DMS114 treated with DMSO at 0.1 percent for 48 hours (cell line): ENCODE data around the gene OR8B3.

Source experiments
- DNase-seq: peaks from one replicate; lab custom pipeline; 2025; ENCODE audit not compliant: unreplicated experiment; lab: John Stamatoyannopoulos, UW

OR8B3 gene

GRCh38 chr11:124376280-124376679 lies 22.5 kb downstream of the OR8B3 start:
- DNase-seq: no peak

- DNase-seq: no peak
Measured at GRCh38 chr11:124359566-124359965, 39.3 kb downstream of the OR8B3 start.

- DNase-seq: no peak
Measured at GRCh38 chr11:124346311-124346955, 52.4 kb downstream of the OR8B3 start.
